BLaER1 (cell line): ENCODE results near the gene ELF5.

Experiments used
- H3K27ac ChIP-seq: shearing (Covaris generic); formaldehyde crosslinking; 2 replicates; pipeline ENCODE4 v1.8.1; 2022
- H3K27me3 ChIP-seq: shearing (Covaris generic); formaldehyde crosslinking; 2 replicates; pipeline ENCODE4 v1.8.1; 2022
- H3K36me3 ChIP-seq: shearing (Covaris generic); formaldehyde crosslinking; 2 replicates; pipeline ENCODE4 v1.8.1; 2022
- H3K4me1 ChIP-seq: shearing (Covaris generic); formaldehyde crosslinking; 2 replicates; pipeline ENCODE4 v1.8.1; 2022
- H3K4me2 ChIP-seq: shearing (Covaris generic); formaldehyde crosslinking; 2 replicates; pipeline ENCODE4 v1.8.1; 2022
- H3K4me3 ChIP-seq: shearing (Covaris generic); formaldehyde crosslinking; 2 replicates; pipeline ENCODE4 v1.8.1; 2022
- H3K9ac ChIP-seq: shearing (Covaris generic); formaldehyde crosslinking; 2 replicates; pipeline ENCODE4 v1.8.1; 2022
- H3K9me3 ChIP-seq: shearing (Covaris generic); formaldehyde crosslinking; 2 replicates; pipeline ENCODE4 v1.8.1; 2022
- H4K20me1 ChIP-seq: shearing (Covaris generic); formaldehyde crosslinking; 2 replicates; pipeline ENCODE4 v1.8.1; 2022
- Cebpa-rat ChIP-seq: shearing (Covaris generic); IDR thresholded peaks from 2 replicates; pipeline ENCODE4 v1.8.1; 2022

The ELF5 gene

DNA sequence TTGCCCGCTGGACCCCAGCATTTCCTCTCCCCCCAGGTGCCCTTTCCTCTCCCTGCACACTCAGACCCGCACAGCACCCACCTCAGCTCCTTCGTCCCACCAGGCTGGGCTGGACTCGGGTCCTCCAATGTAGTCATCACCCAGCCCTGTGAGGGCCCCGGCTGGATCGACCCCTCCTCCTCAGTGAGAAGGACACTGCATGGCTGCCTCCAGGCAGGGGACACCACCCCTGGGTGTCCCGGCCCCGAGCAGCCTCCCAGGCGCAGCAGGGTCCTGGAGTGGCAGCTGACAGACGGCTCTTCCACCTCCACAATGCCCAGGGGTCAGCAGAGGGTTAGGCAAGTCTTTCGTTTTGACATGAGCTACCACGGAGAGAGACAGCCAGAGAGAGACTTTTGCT lies 11.1 kb upstream of the ELF5 start:
- H3K4me2 ChIP-seq = no peak overlapping the region
- no peak for TF ChIP-seq Cebpa-rat
- H3K27me3 ChIP-seq = no peaks in the 10 kb centered on the region
- no peaks in the 10 kb centered on the region for H4K20me1 ChIP-seq
- no peaks in the 10 kb centered on the region for H3K36me3 ChIP-seq
- no peak overlapping the region for H3K4me3 ChIP-seq
- H3K27ac ChIP-seq = no peak overlapping the region
- H3K9me3 ChIP-seq = no peaks in the 10 kb centered on the region
- no peak overlapping the region for H3K9ac ChIP-seq
- H3K4me1 ChIP-seq = no peaks in the 10 kb centered on the region

- H3K9me3 ChIP-seq = no peaks in the 10 kb centered on the region
- H3K9ac ChIP-seq = no peak overlapping the region
- no peak for TF ChIP-seq Cebpa-rat
- H3K27me3 ChIP-seq = no peaks in the 10 kb centered on the region
- no peak overlapping the region for H3K27ac ChIP-seq
- no peaks in the 10 kb centered on the region for H4K20me1 ChIP-seq
- H3K4me3 ChIP-seq = no peak overlapping the region
- no peak overlapping the region for H3K4me2 ChIP-seq
- no peaks in the 10 kb centered on the region for H3K36me3 ChIP-seq
- H3K4me1 ChIP-seq = no peaks in the 10 kb centered on the region
Measured at GRCh38 chr11:34523053-34523452, 9.5 kb upstream of the ELF5 start.

- no peak overlapping the region for H3K4me2 ChIP-seq
- no peak overlapping the region for H3K9ac ChIP-seq
- H3K27me3 ChIP-seq = no peaks in the 10 kb centered on the region
- no peaks in the 10 kb centered on the region for H4K20me1 ChIP-seq
- no peaks in the 10 kb centered on the region for H3K36me3 ChIP-seq
- no peak for TF ChIP-seq Cebpa-rat
- no peak overlapping the region for H3K27ac ChIP-seq
- H3K4me1 ChIP-seq = no peaks in the 10 kb centered on the region
- no peaks in the 10 kb centered on the region for H3K9me3 ChIP-seq
- H3K4me3 ChIP-seq = no peak overlapping the region
Measured at GRCh38 chr11:34522188-34522587, 8.6 kb upstream of the ELF5 start.

DNA sequence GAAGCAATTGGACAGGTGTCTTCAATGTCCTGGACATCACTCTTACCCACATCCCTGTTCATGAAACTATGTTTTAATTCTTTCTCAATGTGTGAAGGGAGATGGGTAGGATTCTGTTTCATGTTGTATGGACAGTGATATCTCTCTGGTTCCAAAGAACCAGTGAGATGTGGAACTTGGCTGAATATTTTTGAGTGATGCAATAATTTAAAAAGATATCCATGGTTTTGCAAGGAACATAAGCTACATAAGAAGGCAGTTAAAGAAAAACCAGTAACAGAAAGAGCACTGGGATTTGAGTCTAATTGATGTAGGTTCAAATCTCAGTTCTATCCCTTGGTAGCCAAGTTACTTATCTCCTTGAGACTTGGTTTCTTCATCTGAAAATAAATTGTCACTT lies 7.7 kb upstream of the ELF5 start:
- H3K4me2 ChIP-seq = no peak overlapping the region
- no peaks in the 10 kb centered on the region for H3K4me1 ChIP-seq
- no peaks in the 10 kb centered on the region for H4K20me1 ChIP-seq
- H3K9ac ChIP-seq = no peak overlapping the region
- TF ChIP-seq Cebpa-rat = no peak
- no peak overlapping the region for H3K27ac ChIP-seq
- no peaks in the 10 kb centered on the region for H3K36me3 ChIP-seq
- no peaks in the 10 kb centered on the region for H3K9me3 ChIP-seq
- H3K4me3 ChIP-seq = no peak overlapping the region
- no peaks in the 10 kb centered on the region for H3K27me3 ChIP-seq

DNA sequence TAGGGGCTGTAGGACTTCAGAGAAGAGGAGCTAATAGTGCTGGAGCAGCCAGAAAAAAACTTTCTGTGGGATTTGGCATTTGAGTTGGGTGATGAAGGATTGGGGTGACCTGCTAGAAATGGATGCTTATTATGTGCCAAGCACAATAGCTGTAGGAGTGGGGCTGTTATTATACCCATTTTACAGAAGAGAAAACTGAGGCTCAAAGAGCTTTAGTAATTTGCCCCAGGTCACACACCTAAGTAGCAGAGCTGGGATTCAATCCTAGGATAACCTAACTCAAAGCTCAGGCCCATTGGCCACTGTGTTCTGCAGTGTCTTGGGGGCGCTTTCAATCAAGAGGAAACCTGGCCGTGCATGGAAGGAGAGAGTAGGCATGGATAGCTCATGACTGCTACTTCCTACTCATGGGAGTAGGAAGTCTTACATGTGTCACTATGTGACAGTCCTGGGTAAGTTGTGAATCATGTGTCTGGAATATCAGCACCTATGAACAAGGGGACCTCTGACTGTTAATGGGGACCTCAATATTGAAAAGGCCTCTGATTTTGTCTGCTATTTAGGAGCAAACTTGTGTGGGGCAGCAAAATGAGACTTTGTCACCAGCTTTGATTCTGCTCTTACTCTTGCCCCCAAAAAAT lies 6.1 kb upstream of the ELF5 start:
- H4K20me1 ChIP-seq = no peaks in the 10 kb centered on the region
- peaks cover 5% of the 10 kb centered on the region for H3K4me1 ChIP-seq
- no peak for TF ChIP-seq Cebpa-rat
- no peaks in the 10 kb centered on the region for H3K27me3 ChIP-seq
- no peaks in the 10 kb centered on the region for H3K9me3 ChIP-seq
- no peak overlapping the region for H3K27ac ChIP-seq
- H3K4me2 ChIP-seq = no peak overlapping the region
- no peak overlapping the region for H3K4me3 ChIP-seq
- H3K36me3 ChIP-seq = no peaks in the 10 kb centered on the region
- no peak overlapping the region for H3K9ac ChIP-seq

- H3K36me3 ChIP-seq = no peaks in the 10 kb centered on the region
- no peak for TF ChIP-seq Cebpa-rat
Measured at GRCh38 chr11:34516247-34517040, 2.9 kb upstream of the ELF5 start.

DNA sequence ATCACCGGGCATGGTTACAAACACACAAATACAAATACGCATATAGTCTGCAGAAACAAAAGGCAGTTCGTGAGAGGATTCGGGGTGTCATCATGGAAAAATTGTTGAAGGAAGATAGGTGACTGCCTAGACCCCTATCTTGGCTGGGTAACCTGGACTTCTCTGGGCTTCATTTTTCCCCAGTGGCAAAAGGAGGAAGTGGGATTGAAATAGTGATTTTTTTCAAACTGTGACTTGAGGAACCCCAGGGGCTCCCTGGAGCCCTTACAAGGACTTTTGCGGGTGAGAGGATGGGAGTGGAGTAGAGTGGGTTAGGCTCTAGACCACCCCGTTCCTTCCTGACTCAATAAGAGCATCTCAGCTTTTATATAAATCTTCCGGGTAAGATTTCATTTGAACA lies 1.0 kb upstream of the ELF5 start:
- no peaks in the 10 kb centered on the region for H4K20me1 ChIP-seq
- no peaks in the 10 kb centered on the region for H3K36me3 ChIP-seq
- H3K4me1 ChIP-seq = peaks cover 9% of the 10 kb centered on the region
- TF ChIP-seq Cebpa-rat = no peak
- H3K4me2 ChIP-seq = peak overlapping the region; percentile 33
- H3K9ac ChIP-seq = no peak overlapping the region
- H3K27ac ChIP-seq = no peak overlapping the region
- no peak overlapping the region for H3K4me3 ChIP-seq
- no peaks in the 10 kb centered on the region for H3K27me3 ChIP-seq
- no peaks in the 10 kb centered on the region for H3K9me3 ChIP-seq

More at GRCh38 chr11:34516247-34517040, 2.9 kb upstream of the ELF5 start:
- Histone ChIP-seq H3K4me1 (peaks cover 9% of the 10 kb centered on the region), H3K9ac (no peak overlapping the region), H3K4me2 (no peak overlapping the region), H3K27me3 (no peaks in the 10 kb centered on the region), H3K4me3 (no peak overlapping the region), H3K9me3 (no peaks in the 10 kb centered on the region), H4K20me1 (no peaks in the 10 kb centered on the region), H3K27ac (no peak overlapping the region)

DNA sequence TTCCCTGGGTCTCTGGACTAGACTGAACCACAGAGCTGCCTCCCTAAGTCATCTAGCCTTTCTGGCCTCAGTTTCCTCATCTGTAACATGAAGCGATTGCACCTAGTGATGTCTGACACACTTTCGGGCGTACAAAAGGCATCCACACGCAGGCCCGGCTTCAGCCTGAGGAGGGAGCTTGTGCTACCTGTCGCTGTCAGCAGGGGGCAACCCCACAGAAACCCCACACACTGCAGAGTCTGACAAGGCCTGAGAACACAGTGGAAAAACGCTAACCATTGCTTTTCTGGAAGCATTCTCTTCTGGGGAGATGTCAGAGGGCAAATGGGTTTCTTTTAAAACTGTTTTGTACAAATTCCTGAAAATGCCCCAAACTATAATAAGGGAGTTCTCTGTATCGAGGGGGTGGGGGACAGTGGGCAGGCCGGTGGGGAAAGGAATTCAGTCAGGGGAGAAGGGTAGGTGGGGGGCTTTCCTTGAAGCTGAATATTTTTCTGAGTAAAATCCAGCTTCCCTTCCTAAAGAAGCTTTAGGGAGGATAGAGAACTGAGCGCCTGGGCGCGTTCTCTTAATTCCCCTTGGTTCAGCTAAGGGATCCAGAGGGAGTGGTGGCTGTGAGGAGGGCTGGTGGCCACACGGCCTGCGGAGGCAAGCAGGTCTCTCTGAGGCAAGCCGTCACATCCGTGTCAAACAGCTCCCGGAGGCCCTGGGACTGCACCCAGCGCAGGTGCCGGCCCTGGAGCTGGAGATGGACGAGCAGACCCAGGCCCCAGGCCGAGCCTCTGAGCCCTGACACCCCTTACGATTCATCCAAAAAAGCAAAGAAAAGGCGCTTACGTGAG lies 533 bp downstream of the ELF5 start:
- H4K20me1 ChIP-seq = no peaks in the 10 kb centered on the region
- no peak overlapping the region for H3K4me3 ChIP-seq
- no peaks in the 10 kb centered on the region for H3K27me3 ChIP-seq
- H3K9ac ChIP-seq = no peak overlapping the region
- H3K27ac ChIP-seq = no peak overlapping the region
- H3K4me1 ChIP-seq = peaks cover 9% of the 10 kb centered on the region
- H3K36me3 ChIP-seq = no peaks in the 10 kb centered on the region
- H3K4me2 ChIP-seq = no peak overlapping the region
- no peak for TF ChIP-seq Cebpa-rat
- H3K9me3 ChIP-seq = no peaks in the 10 kb centered on the region

DNA sequence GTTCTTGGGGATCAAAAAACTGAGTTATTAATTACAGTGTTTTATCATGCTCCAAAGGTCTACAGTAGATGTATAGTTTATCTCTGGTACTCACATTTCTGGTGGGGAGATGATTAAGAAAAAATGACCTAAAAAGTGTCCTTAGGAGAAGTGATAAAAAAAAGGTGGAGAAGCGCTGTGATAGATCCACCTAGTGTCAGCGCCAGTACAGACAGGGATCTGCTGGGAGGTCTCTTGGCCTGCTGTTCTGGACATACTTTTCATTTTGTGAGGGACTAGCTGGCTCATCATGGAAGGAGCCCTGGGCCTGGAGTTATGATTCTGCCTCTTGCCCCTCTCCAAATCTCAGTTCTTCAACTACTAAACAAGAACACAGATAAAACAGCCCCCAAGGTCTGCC lies 2.9 kb downstream of the ELF5 start:
- TF ChIP-seq Cebpa-rat = no peak
- no peaks in the 10 kb centered on the region for H3K27me3 ChIP-seq
- no peak overlapping the region for H3K27ac ChIP-seq
- peaks cover 9% of the 10 kb centered on the region for H3K4me1 ChIP-seq
- H3K4me2 ChIP-seq = no peak overlapping the region
- no peak overlapping the region for H3K4me3 ChIP-seq
- H4K20me1 ChIP-seq = no peaks in the 10 kb centered on the region
- no peaks in the 10 kb centered on the region for H3K9me3 ChIP-seq
- H3K36me3 ChIP-seq = no peaks in the 10 kb centered on the region
- no peak overlapping the region for H3K9ac ChIP-seq

DNA sequence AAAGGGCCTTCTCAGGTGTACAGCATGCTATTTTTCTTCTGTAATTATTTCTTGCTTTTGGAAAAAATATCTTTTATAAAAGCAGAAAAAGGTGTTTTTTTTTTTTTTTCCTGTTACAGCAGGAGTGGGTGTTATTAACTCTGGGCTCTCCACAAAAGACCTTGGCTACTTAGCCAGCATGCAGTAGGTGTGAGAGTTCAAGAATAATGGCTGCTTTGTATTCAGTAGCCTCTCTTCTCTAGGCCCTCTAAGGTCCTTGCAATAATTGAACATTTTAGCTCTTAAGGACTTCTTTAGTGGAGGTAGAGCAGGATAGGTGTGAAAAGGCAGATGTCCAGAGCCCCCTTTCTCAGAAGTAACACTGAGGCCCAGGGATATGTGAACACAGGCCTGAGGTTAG lies 3.4 kb downstream of the ELF5 start:
- Histone ChIP-seq H4K20me1 (no peaks in the 10 kb centered on the region), H3K27ac (no peak overlapping the region), H3K4me1 (peaks cover 8% of the 10 kb centered on the region), H3K4me2 (no peak overlapping the region), H3K27me3 (no peaks in the 10 kb centered on the region), H3K9me3 (no peaks in the 10 kb centered on the region), H3K36me3 (no peaks in the 10 kb centered on the region), H3K9ac (no peak overlapping the region), H3K4me3 (no peak overlapping the region)
- no peak for TF ChIP-seq Cebpa-rat
